Measurements from ENCODE around the gene LAMA3. TPM values are rescaled to one million over a fixed set of nuclear protein-coding genes. Genes with fewer than 3 reads are reported as not detected.

Gene LAMA3
- total RNA-seq, 1 donor from 2014 or later = 2.4 TPM

DNA sequence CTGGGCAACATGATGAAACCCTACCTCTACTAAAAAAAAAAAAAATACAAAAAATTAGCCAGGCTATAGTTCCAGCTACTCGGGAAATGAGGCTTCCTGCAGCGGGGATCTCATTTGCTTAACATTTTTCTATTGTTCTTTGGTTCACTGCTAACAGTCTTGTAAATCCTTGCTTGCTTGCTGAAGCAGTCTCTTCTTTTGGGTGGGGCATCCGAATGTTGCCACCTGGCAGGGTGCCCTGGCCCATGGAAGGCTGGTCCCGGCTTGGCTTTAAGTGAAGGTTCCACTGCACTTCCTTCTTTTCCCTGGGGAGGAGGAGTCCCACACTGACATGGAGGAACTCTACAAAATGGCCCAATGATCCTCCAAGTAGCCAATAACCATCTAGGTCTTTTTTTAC lies 20.5 kb upstream of the LAMA3 start:
- DNase-seq (ENCODE audit: low read depth in 2 of 2) = no peak

DNA sequence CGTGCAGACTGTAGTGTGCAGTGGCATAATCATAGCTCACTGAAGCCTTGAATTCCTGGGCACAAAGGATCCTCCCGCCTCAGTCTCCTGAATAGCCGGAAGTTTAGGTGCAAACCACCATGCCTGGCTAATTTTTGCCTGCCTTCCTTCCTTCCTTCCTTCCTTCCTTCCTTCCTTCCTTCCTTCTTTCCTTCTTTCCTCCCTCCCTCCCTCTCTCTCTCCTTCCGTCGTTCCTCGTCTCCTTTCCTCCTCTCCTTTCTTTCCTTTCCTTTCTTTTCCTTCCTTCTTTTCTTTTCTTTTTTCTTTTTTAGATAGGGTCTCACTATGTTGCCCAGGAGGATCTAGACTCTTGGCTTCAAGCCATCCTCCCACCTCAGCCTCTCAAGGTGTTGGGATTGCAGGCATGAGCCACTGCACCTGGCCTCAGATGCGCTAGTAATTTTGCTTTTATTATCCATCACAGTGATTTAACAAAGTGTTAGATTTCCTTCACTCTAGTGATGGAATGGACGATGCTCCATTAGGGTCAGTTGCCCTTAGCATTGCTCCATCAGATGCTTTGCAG lies 20.0 kb upstream of the LAMA3 start:
- no peak for DNase-seq (ENCODE audit: low read depth in 2 of 2)

DNA sequence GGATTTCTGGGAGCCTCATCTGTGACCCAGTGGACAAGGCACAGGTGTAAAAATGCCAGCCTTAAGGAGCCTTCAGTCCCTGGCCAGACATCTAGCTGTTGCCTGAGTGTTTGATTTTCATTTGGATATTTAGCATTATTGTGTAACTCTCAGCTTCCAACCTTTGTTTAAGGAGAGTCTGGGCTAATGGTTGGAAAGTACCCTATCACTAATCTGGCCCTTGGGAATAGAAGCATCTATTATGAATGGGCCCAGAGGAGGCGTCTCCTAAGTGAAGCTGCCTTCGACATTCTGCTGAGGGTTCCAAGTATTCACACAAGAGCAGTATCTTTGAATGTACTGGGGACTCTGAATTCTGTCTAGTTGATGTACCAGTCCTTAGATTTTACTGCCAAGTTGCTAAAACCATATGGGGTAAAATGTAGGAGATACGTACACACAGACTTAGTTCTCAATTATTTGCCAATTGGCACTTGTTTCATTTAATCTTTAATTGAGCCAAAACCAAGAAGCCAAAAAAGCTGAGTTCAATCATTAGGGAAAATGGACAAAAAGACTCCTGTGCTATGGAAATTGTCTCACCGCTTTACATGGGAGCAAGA lies 19.3 kb upstream of the LAMA3 start:
- no peak for DNase-seq (ENCODE audit: low read depth in 2 of 2)

DNA sequence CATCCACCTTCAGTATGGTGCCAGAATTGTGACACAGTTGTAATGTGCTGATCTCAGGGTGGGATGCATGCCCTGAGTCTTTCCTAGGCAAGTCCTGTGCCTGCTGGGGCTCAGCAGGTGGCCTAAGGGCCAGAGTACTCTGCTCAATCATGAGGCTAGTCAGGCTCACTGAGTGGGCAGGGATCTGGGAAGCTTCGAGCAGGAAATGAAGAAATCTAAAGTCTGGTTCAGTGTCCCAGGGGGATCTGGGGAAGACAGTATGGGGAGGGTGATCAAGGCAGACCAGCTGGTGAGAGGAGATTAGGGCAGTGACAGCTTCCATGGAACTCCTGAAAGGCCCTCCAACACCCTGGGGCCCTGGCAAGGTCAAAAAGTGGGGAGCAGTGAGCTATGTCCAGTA lies 17.7 kb upstream of the LAMA3 start:
- no peak for DNase-seq (ENCODE audit: low read depth in 2 of 2)

DNA sequence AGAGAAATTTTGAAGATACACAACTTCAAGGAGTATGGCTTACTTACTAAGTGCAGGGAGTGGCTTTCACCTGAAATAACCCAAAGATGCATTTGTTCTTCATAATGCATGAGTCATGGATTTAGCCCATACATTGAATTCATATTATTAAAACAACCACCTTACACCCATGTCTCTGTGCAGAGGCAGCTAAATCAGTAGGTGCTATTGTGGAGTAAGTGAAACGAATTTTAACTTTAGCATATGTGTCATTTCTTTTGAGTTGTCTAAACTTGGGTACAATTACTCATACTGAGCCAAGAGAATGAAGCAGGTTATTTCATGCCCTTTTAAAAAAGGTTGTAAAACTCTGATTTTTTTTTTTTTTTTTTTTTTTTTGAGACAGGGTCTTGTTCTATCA lies 15.5 kb upstream of the LAMA3 start:
- DNase-seq (ENCODE audit: low read depth in 2 of 2) = no peak

DNA sequence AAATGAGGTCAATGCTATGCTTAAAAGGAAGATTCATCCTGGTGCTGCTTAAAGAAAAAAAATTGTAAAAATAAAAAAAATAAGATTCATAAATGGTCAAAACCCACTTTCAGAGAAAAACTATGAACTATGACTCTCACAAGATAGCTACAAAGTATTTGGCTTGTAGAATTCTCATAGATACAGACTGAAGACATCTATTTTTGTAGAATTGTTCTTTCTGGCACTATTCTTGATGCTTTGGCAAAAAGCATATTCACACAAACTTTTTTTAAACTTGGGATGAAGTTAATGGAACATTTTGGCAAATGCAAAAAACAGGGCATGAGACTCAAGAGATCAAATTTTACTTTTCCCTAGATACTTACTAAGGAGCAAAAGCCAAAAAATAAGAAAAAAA lies 14.0 kb upstream of the LAMA3 start:
- DNase-seq (ENCODE audit: low read depth in 2 of 2) = no peak

DNA sequence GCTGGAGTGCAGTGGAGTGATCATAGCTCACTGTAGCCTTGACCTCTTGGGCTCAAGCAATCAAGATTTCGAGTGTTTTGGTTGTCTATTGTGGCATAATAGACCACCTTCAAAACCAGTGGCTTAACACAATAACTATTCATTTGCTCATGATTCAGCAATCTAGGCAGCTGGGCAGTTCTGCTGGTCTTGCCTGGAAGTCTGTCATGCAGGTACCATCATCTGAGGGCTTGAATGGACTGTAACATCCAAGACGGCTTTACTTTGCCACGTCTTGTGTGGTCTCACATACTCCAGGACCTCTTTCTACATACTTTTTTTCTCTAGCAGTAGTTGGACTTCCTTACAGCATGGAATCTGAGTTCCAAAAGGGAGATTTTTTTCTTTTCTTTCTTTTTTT lies 13.4 kb upstream of the LAMA3 start:
- no peak for DNase-seq (ENCODE audit: low read depth in 2 of 2)

DNA sequence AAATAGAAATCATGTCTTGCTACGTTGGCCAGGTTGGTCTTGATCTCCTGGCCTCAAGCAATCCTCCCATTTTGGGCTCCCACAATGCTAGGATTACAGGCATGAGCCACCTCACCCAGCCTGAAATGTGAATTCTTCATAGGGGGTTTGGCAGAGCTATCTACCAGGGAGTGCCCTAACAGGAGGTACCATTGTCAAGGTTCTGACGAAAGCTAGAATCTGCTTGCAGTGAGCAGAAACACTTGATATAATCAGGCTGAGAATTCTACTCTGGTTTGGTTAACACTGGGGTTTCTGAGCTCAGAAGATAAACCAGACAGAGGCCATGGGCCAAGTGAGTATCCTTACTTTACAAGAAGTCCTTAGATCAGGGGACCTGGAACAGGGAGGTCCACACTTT lies 7.2 kb upstream of the LAMA3 start:
- no peak for DNase-seq (ENCODE audit: low read depth in 2 of 2)

DNA sequence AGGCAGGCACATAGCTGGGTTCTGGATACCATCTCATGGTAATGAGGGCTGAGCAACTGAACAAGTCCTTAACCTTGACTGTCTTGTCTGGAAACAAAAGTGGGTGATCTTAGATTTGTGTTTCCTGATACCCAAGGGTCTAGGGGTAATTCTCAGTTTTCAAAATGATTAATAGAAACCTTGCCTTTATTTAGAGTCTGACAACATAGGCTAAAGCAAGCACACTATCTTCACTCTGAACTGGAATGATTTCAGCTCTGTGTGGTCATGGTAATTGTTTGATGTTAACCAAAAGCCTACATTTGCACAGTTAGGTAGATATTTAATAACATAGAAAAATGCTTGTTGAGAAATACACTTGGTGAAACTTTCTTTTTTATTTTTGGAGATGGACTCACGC lies 6.8 kb upstream of the LAMA3 start:
- no peak for DNase-seq (ENCODE audit: low read depth in 2 of 2)

DNA sequence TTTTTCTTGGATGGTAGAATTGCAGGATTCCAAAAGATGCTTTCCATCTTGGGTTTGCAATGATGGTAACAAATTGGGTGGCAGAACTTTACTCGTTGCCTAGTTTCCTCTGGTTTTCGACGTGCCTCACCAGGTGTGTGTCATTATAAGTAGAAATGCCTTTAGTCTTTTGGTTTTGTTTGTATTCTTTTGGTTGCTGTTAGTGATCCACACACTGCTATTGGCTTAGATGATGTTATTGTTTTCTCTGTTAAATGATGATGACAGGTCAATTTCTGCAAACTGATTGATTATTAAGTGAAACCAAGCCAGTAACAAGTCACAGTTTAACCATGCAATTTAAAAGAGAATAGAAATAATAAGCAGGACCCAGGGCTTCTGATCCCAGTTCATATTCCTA lies 6.1 kb upstream of the LAMA3 start:
- DNase-seq (ENCODE audit: low read depth in 2 of 2) = no peak

DNA sequence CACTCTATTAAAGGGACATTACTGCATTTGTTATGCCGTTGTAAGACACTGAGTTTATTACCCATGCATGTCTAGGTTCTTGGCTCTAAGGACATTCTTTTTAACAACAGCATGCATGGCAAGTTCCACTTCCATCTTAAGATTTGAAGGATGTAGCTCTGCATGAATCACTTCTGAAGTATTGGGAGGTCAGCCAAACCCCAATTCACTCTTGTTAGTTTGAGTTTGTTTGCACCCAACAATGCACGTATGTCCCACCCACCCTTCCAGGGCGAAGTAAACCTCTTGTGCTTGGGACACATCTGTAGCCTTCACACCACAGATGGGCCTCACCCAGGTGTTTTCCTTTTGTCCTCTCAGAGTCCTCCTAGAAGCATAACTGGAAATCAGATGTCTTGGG lies 5.6 kb upstream of the LAMA3 start:
- DNase-seq (ENCODE audit: low read depth in 2 of 2) = no peak

DNA sequence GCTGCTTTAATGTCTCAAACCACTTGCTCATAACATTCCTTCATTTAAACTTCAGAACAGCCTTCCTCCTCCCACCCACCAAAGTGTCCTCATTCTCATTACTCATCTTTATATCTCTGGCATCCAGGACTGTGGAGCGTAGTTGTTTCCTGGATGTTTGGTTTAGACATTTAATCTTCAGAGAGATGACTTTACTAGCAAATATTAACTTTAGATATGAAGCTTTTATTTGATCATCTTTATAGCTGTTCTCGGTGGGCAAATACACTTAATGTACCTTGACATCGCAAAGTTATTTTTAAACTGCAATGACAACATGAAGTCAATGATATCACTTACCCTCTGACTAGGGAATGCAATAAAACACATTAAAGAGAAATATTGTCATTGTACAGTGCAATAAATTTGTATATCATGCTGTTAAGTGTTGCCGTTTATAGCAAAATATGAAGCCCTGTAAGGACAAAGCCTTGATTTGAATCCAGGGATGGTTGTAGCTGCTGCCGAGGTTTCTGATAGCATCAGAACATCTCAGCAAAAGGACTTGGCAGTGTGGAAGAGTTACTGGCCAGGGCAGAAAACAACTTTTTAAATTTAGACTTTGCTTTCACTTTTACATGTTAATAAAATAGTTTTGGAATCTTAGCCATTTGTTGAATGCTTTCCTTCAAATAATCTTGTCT lies 4.6 kb upstream of the LAMA3 start:
- DNase-seq (ENCODE audit: low read depth in 2 of 2) = no peak

DNA sequence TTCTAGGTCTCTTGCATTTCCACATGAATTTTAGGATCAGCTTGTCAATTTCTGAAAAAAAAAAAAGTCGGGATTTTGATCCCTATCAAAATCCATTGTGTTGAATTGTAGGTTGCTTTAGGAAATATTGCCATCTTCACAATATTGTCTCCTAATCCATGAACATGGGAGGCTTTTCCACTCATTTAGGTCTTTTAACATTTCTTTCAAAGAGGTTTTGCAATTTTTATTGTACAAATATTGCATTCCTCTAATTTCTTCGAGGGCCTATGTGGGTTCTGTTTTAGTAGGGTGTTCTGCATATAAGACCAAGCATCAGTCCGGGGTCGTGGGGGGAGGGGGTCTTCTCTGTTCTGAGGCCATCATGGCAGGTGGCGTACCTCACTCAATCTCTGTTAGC lies 725 bp upstream of the LAMA3 start:
- no peak for DNase-seq (ENCODE audit: low read depth in 2 of 2)

DNA sequence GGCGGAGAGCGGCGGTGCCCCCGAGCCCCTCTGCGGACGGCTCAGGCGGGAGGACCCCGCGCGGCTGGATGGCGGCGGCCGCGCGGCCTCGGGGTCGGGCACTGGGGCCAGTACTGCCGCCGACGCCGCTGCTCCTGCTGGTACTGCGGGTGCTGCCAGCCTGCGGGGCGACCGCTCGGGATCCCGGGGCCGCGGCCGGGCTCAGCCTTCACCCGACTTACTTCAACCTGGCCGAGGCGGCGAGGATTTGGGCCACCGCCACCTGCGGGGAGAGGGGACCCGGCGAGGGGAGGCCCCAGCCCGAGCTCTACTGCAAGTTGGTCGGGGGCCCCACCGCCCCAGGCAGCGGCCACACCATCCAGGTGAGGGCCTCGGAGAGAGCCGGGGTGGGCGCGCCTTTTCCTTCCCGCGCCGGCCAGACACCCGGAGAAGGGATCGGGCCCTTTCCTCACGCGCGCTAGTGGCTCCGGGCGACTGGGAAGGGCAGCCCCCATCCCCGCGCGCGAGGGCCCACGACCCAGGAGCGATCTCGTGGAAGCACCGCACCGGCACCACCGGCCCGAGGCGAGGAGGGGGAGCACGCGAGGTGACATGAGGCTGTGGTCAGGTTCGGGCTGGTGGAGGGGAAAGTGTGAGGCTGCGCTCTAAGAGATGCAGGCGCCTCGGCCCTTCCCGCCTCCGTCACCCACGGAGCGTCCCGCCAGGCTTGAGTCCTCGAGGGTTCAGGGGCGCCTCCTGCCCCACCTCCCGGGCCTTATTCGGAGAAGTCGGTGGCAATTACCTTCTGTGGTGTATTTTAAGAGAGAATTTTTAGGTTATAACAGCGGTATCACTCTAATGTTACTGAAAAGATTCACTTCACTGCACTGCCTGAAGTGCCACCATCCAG lies 607 bp downstream of the LAMA3 start:
- DNase-seq (ENCODE audit: low read depth in 2 of 2) = no peak

DNA sequence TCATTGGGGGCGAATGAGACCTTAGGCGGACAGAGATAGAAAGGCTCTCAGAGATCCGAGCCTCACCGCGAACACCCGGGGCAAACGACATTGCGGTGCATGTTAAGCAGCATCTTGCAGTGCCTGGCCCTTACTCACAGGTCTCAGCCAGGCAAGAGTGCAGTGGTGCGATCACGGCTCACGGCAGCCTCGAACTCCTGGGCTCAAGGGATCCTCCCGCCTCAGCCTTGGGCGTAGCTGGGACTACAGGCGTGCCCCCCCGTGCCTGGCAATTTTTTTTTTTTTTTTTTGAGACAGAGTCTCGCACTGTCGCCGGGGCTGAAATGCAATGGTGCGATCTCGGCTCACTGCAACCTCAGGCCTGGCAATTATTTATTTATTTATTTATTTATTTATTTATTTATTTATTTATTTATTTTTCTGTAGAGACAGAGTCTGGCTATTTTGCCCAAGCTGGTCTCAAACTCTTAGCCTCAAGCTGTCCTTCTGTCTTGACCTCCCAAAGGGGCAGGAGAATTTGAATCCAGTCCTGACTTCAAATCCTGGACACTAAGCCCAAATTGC lies 1.3 kb downstream of the LAMA3 start:
- peak in 1 of 2 donors; percentile 14 for DNase-seq (ENCODE audit: low read depth in 2 of 2)

DNA sequence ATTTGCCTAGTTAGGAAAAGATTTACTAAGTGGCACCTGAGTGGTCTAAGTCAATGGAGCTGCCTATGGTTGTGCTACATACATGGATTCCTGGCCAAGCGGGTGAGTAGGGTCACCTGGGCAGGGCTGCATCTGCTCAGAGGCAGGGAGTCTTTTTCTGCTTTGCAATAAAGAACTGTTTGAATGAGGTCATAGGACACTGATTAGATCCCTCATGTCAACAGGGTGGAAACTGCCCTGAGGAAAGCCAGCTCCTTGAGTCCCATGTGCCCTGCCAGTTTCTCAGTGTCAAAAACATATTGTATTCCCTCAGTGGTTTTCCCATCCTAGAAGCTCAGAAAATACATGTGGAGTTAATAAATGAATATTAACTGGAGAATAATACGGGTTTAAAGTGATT lies 4.6 kb downstream of the LAMA3 start:
- no peak for DNase-seq (ENCODE audit: low read depth in 2 of 2)

DNA sequence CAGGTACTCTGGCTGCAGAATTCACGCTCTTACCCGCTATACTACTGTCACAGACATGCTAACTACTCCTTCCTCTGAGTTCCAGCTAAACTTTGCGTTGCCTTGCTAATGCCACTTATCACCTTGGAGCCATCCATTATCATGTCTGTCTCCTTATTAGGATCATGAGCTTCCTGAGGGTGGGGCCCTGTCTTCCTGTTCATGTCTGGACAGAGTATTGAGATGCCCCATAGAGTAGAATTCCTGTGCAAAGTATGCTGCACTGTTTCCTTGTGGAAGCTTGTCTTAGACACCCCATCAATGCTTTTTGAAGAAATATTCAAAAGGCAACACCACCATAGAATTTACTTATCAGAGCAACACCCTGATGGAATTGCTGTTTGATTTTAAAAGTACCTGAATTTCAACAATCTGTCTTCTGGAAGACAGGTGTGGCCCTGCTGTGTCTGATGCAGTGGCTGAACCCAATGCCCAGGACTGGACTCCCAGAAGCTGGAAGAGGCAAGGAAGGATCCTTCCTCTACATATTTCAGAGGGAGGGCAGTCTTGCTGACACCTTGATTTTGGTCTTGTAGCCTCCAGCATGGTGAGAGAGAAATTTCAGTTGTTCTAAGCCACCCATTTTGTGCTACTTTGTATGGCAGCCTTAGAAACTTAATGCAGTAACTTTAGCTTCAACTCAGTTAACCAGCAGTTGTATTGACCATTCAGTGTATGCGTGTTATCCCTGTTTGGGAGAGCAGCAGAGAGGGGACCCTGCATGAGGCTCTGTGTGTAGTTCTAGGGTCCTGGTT lies 5.6 kb downstream of the LAMA3 start:
- DNase-seq (ENCODE audit: low read depth in 2 of 2) = peak in 1 of 2 donors; percentile 24

DNA sequence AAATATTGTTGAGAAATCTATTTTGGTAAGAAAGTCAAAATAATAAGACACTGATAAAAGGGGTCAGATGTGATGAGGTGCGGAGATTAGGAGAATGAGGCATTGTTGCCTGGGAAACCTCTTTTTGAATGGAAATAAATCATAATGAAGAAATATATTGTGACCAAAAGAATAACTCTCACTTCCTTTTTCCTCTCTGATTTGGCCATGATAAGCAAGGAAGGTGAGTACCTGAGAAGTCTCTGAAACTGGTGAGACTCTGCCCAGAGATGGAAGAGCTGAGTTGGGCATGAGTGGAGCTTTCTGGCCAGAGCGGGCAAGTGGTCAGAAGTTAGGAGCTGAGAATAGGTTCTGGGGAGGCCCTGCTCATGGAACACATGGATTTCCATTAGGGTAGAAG lies 11.8 kb downstream of the LAMA3 start:
- no peak for DNase-seq (ENCODE audit: low read depth in 2 of 2)

DNA sequence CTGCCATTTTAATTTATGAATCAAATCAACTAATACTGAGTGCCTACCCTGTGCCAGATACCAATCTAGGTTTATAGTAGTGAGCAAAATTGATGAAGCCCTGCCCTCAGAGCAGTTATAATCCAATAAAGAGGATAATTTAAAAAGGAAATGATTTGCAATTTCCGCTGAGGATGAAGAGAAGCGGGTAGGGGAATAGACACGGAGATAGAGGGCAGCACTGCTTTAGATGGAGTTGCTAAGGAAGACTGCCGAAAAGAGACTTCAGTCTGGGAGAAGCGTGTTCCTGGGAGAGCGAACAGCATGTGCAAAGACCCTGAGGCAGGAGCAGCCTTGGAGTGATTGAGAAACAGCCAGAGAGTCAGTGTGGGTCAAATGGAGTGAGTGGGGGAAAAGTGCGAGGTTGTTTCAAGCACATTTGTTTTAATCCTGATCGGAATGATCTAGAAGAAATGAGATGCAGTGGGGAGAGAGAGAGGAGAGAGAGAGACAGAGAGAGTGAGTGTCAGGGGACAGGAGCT lies 12.4 kb downstream of the LAMA3 start:
- DNase-seq (ENCODE audit: low read depth in 2 of 2) = no peak

DNA sequence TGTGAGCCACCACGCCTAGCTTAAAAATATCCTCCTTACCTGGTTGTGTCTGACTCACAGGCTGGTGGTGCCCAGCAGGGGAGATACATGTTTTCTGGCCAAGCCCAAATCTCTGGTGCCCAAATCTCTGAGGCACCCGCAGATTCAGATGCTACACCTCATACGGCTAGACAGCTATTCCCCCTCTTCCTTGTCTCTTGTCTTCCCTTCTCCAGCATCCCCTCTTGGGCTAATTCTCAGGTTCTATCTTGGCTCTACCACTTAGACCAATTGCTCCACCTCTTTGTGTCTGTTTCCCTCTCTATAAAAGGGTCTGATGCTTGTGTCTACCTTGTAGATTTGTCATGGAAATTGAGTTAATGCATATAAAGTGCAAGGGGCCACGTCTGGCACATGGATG lies 13.4 kb downstream of the LAMA3 start:
- DNase-seq (ENCODE audit: low read depth in 2 of 2) = no peak

Data from lung microvascular endothelial cell (primary cell).